Measurements from ENCODE around the gene TM4SF4. TPM values are rescaled to one million over a fixed set of nuclear protein-coding genes. Genes with fewer than 3 reads are reported as not detected.
A peak's percentile ranks its signal among the peaks of the same experiment; 100 is the strongest.

The TM4SF4 gene
- total RNA-seq, 1 donor from 2014 or later: not detected

DNA sequence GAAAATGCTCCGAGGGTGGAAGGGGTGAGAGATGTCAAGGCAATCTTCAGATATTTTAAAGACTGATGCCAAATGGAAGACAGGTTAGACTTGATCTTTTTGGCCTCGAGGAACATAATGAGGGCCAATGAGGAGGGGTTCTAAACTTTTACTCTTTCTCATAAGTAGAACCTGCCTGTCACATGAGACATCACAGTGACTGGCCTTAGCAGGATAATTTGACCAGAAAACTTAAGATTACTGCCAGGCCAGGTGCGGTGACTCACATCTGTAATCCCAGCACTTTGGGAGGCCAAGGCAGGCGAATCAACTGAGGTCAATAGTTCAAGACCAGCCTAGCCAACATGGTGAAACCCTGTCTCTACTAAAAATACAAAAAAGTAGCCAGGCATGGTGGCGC lies 12.2 kb downstream of the TM4SF4 start:
- FAIRE-seq (no peak), DNase-seq (ENCODE audit: low read depth) (no peak)
- no peaks in the 10 kb centered on the region for H3K36me3 ChIP-seq (ENCODE audit: insufficient read depth, low read length)
- no peak for TF ChIP-seq EZH2 (IDR thresholded peaks at IDR 0.05; ENCODE audit: insufficient read depth, low read length)
- TF ChIP-seq, protein P1, sequence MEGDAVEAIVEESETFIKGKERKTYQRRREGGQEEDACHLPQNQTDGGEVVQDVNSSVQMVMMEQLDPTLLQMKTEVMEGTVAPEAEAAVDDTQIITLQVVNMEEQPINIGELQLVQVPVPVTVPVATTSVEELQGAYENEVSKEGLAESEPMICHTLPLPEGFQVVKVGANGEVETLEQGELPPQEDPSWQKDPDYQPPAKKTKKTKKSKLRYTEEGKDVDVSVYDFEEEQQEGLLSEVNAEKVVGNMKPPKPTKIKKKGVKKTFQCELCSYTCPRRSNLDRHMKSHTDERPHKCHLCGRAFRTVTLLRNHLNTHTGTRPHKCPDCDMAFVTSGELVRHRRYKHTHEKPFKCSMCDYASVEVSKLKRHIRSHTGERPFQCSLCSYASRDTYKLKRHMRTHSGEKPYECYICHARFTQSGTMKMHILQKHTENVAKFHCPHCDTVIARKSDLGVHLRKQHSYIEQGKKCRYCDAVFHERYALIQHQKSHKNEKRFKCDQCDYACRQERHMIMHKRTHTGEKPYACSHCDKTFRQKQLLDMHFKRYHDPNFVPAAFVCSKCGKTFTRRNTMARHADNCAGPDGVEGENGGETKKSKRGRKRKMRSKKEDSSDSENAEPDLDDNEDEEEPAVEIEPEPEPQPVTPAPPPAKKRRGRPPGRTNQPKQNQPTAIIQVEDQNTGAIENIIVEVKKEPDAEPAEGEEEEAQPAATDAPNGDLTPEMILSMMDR (IDR thresholded peaks at IDR 0.05; ENCODE audit: insufficient read depth, low read depth, low read length): no peak
- no peak overlapping the region for H3K27ac ChIP-seq (ENCODE audit: low read depth, low read length)
- no peaks in the 10 kb centered on the region for H3K27me3 ChIP-seq (ENCODE audit: insufficient read depth, low read length)
- no peaks in the 10 kb centered on the region for H3K27me3 Mint-ChIP-seq (ENCODE audit: low read depth, unreplicated experiment)
- no peak overlapping the region for H3K27ac Mint-ChIP-seq (ENCODE audit: unreplicated experiment)
- no peaks in the 10 kb centered on the region for H3K4me1 ChIP-seq (ENCODE audit: insufficient read depth, low read length)
- H3K9me3 ChIP-seq (ENCODE audit: insufficient read depth, low read depth, low read length): no peaks in the 10 kb centered on the region
- H3K9ac ChIP-seq (ENCODE audit: low read length): no peak overlapping the region
- no peak overlapping the region for H3K4me3 ChIP-seq (ENCODE audit: insufficient read depth, low read depth, low read length)
- H3K36me3 Mint-ChIP-seq (ENCODE audit: low read depth, unreplicated experiment): no peaks in the 10 kb centered on the region
- no peak overlapping the region for H3K4me3 Mint-ChIP-seq (ENCODE audit: unreplicated experiment)
- H3K79me2 ChIP-seq (ENCODE audit: insufficient read depth, low read length): no peaks in the 10 kb centered on the region
- H3K4me1 Mint-ChIP-seq (ENCODE audit: low read depth, unreplicated experiment): peaks cover 4% of the 10 kb centered on the region
- no peaks in the 10 kb centered on the region for H4K20me1 ChIP-seq (ENCODE audit: insufficient read depth, low read length)
- no peak overlapping the region for H2AFZ ChIP-seq (ENCODE audit: low read depth, low read length)
- no peaks in the 10 kb centered on the region for H3K9me3 Mint-ChIP-seq (ENCODE audit: unreplicated experiment)
- no peak overlapping the region for H3K4me2 ChIP-seq (ENCODE audit: low read length)

DNA sequence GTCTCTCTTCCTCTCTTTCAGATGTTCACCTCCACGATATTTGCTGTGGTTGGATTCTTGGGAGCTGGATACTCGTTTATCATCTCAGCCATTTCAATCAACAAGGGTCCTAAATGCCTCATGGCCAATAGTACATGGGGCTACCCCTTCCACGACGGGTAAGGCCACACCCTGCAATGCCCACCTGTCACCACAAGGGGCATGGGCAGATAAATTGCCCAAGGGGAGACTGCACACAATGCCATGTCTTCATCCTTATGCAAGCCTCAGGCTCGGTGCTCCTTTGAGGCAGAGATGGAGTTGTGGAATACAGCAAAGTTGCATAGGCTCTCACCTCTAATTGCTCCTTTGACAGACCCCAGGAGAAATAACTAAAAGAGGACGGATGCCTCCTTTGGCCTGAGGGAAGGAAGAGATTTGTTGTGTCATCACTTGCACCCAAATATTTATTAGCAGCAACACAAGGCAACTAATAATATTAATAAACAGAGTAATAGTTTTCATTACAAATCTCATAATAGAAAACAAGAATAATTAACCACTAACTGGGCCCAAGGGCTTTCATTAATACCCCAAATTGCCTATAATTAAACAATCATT lies 13.2 kb downstream of the TM4SF4 start:
- Histone ChIP-seq H3K4me1 (ENCODE audit: insufficient read depth, low read length) (no peaks in the 10 kb centered on the region), H4K20me1 (ENCODE audit: insufficient read depth, low read length) (no peaks in the 10 kb centered on the region), H3K36me3 (ENCODE audit: insufficient read depth, low read length) (no peaks in the 10 kb centered on the region), H3K9me3 (ENCODE audit: insufficient read depth, low read depth, low read length) (no peaks in the 10 kb centered on the region), H3K27ac (ENCODE audit: low read depth, low read length) (no peak overlapping the region), H3K79me2 (ENCODE audit: insufficient read depth, low read length) (no peaks in the 10 kb centered on the region), H3K4me2 (ENCODE audit: low read length) (no peak overlapping the region), H3K27me3 (ENCODE audit: insufficient read depth, low read length) (no peaks in the 10 kb centered on the region), H3K4me3 (ENCODE audit: insufficient read depth, low read depth, low read length) (no peak overlapping the region), H3K9ac (ENCODE audit: low read length) (no peak overlapping the region), H2AFZ (ENCODE audit: low read depth, low read length) (no peak overlapping the region)
- TF ChIP-seq, protein P1 (IDR thresholded peaks at IDR 0.05; ENCODE audit: insufficient read depth, low read depth, low read length): peak; percentile 30
- TF ChIP-seq EZH2 (IDR thresholded peaks at IDR 0.05; ENCODE audit: insufficient read depth, low read length): no peak
- peaks cover 5% of the 10 kb centered on the region for H3K27me3 Mint-ChIP-seq (ENCODE audit: low read depth, unreplicated experiment)
- no peak overlapping the region for H3K4me3 Mint-ChIP-seq (ENCODE audit: unreplicated experiment)
- no peak overlapping the region for H3K27ac Mint-ChIP-seq (ENCODE audit: unreplicated experiment)
- FAIRE-seq (no peak), DNase-seq (ENCODE audit: low read depth) (no peak)
- no peaks in the 10 kb centered on the region for H3K36me3 Mint-ChIP-seq (ENCODE audit: low read depth, unreplicated experiment)
- peaks cover 4% of the 10 kb centered on the region for H3K4me1 Mint-ChIP-seq (ENCODE audit: low read depth, unreplicated experiment)
- no peaks in the 10 kb centered on the region for H3K9me3 Mint-ChIP-seq (ENCODE audit: unreplicated experiment)

DNA sequence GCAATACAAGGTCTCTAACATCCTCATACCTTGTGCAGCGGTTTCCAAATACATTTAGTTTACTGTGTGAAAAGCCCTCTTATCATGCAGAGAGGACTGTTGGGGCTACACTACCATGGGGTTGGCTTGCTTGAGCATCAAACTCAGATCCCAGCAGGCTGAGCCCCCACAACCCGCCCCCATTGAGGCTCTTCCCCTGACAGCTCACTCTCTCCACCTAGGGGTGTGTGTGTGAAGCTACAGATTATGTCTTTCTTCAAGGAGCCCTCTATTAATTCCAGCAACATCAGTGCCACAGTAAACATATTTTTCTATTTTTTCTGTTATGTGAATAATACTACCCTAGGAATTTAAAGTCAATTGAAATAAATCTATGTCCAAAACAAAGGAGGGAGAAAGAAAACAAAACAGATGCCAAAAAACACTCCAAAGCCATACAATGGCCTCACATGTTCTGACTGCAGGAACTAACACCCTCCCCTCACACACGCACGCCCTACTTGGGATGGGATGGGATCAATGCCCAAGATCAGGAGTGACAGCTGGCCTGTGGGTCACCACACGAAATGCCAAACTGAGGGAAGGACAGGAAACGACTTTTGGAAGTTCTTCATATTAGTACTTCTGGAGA lies 14.7 kb downstream of the TM4SF4 start:
- Mint-ChIP-seq H3K27me3 (ENCODE audit: low read depth, unreplicated experiment) (peaks cover 6% of the 10 kb centered on the region), H3K9me3 (ENCODE audit: unreplicated experiment) (no peaks in the 10 kb centered on the region), H3K4me1 (ENCODE audit: low read depth, unreplicated experiment) (peaks cover 4% of the 10 kb centered on the region), H3K36me3 (ENCODE audit: low read depth, unreplicated experiment) (no peaks in the 10 kb centered on the region), H3K4me3 (ENCODE audit: unreplicated experiment) (no peak overlapping the region), H3K27ac (ENCODE audit: unreplicated experiment) (no peak overlapping the region)
- H3K27me3 ChIP-seq (ENCODE audit: insufficient read depth, low read length): peaks cover 3% of the 10 kb centered on the region
- TF ChIP-seq, protein P1 (IDR thresholded peaks at IDR 0.05; ENCODE audit: insufficient read depth, low read depth, low read length): peak; percentile 55
- TF ChIP-seq EZH2 (IDR thresholded peaks at IDR 0.05; ENCODE audit: insufficient read depth, low read length): no peak
- FAIRE-seq: no peak
- H2AFZ ChIP-seq (ENCODE audit: low read depth, low read length): no peak overlapping the region
- H3K79me2 ChIP-seq (ENCODE audit: insufficient read depth, low read length): no peaks in the 10 kb centered on the region
- H3K4me3 ChIP-seq (ENCODE audit: insufficient read depth, low read depth, low read length): no peak overlapping the region
- H3K4me2 ChIP-seq (ENCODE audit: low read length): no peak overlapping the region
- H3K36me3 ChIP-seq (ENCODE audit: insufficient read depth, low read length): no peaks in the 10 kb centered on the region
- H3K27ac ChIP-seq (ENCODE audit: low read depth, low read length): no peak overlapping the region
- H4K20me1 ChIP-seq (ENCODE audit: insufficient read depth, low read length): no peaks in the 10 kb centered on the region
- no peak for DNase-seq (ENCODE audit: low read depth)
- H3K9me3 ChIP-seq (ENCODE audit: insufficient read depth, low read depth, low read length): no peaks in the 10 kb centered on the region
- no peaks in the 10 kb centered on the region for H3K4me1 ChIP-seq (ENCODE audit: insufficient read depth, low read length)
- no peak overlapping the region for H3K9ac ChIP-seq (ENCODE audit: low read length)

Measured in astrocyte (in vitro differentiated cells and primary cell).